GM12873 (cell line): ENCODE measurements around the gene SSNA1.

Experiments used
- TF ChIP-seq, protein P1 (sequence below): IDR thresholded peaks from 2 replicates; pipeline ENCODE4 v1.5.1; 2012; ENCODE audit warnings: low read depth, mild to moderate bottlenecking, moderate library complexity, low read length, control low read depth; ENCODE audit not compliant: insufficient read depth; ENCODE audit errors: missing control alignments

SSNA1 gene

GRCh38 chr9:137223078-137223970, 34.8 kb downstream of the SSNA1 start:
- TF ChIP-seq, protein P1, sequence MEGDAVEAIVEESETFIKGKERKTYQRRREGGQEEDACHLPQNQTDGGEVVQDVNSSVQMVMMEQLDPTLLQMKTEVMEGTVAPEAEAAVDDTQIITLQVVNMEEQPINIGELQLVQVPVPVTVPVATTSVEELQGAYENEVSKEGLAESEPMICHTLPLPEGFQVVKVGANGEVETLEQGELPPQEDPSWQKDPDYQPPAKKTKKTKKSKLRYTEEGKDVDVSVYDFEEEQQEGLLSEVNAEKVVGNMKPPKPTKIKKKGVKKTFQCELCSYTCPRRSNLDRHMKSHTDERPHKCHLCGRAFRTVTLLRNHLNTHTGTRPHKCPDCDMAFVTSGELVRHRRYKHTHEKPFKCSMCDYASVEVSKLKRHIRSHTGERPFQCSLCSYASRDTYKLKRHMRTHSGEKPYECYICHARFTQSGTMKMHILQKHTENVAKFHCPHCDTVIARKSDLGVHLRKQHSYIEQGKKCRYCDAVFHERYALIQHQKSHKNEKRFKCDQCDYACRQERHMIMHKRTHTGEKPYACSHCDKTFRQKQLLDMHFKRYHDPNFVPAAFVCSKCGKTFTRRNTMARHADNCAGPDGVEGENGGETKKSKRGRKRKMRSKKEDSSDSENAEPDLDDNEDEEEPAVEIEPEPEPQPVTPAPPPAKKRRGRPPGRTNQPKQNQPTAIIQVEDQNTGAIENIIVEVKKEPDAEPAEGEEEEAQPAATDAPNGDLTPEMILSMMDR, result no peak

DNA sequence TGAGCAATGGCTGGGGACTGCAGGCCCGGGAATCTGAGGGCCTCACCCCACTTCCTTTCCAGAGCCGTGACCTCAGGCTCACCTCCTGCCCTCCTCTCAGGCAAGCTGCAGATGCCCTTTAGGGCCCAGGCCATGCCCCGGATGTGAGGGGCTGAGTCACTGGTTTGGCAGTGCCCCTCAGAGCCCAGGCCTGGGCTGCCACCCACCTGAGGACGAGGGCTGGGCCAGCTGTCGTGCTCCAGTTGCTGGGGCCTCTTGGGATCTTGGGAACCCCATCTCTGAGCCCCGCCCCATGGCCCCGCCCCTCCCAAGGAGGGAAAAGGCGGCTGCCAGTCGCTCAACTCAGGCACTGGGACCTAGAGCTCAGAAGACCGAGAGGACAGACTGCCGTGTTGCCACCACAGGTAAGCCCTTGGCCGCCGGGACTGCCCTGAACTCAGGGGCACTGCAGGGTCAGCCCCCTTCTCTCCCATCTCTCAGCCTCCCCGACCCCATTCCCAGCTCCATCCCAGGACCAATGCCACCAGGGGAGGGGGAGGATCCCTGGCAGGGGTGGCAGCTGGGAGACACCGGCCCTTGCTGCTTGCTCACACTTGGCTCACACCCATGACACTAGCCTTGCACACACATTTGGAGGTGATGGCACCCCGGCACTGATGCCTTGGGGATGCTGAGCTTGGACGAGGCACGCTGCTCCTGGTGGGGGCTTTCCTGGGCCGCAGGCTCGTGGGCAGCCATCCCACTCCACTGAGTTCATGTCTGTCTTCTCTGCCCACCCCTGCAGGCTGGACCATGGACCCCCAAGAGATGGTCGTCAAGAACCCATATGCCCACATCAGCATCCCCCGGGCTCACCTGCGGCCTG, 36.6 kb downstream of the SSNA1 start, which contains the start of gene CYSRT1:
CYSRT1 (plus strand) TSS at position 345 of the 865 bp plus-strand sequence; CDS start at position 793, 448 bp downstream.
- TF ChIP-seq, protein P1, result no peak

GRCh38 chr9:137225699-137226331, 37.3 kb downstream of the SSNA1 start:
- TF ChIP-seq, protein P1, result no peak

GRCh38 chr9:137226338-137227053, 38.0 kb downstream of the SSNA1 start:
- TF ChIP-seq, protein P1, result no peak

GRCh38 chr9:137227054-137227852, 38.8 kb downstream of the SSNA1 start, which contains the start of gene RNF224:
Gene RNF224, plus strand, starts transcription at chr9:137227502. Its CDS starts 834 bp downstream, at chr9:137228336.
- TF ChIP-seq, protein P1, result peak; percentile 97

DNA sequence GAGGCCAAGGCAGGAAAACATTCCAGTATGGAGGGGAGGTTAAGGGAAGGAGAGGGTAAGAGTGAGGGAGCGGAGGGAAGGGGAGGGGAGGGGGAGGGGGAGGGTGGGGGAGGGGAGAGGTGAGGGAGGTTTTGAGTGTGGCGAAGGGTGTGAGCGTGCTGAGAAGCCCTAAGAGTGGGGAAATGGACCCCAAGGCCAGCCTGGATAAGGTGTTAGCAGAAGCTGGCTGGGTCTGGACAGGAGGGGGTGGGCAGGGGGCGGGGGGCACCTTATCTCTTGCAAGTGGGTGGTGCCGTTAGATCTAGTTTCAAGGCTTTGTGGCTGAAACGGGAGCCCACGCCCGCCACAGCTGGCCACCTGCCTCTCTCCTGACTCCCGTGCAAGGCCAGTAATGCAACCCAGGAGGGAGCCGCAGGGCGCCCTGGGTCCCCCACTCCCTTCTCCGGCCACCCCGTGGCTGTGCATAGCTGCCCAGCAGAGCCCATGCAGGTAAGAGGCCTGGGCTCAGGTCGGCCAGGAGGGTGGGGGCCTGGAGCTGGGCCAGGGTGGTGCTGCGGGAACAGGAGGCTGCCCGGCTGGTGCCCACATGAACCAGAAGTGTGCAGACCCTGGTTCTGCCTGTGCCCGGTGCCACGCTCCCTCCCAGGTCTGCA, 39.5 kb downstream of the SSNA1 start:
- TF ChIP-seq, protein P1, result no peak
